Osteocyte (in vitro differentiated cells): ENCODE results near the gene KISS1. TPM values are rescaled to one million over a fixed set of nuclear protein-coding genes. Genes with fewer than 3 reads are reported as not detected.
"Not testable (repeated sequence)": the region's sequence is repeated elsewhere in the genome, so short reads cannot be mapped to it uniquely, and the experiment has no call there.

Source experiments
- DNase-seq: peaks from one replicate; pipeline ENCODE4 v3.0.0; 2021; ENCODE audit warnings: mixed read lengths; ENCODE audit not compliant: unreplicated experiment; ENCODE audit errors: extremely low spot score
- H3K27ac Mint-ChIP-seq: one replicate; pipeline ENCODE4 v1.8.0; 2021; ENCODE audit warnings: mild to moderate bottlenecking, mixed read lengths; ENCODE audit not compliant: unreplicated experiment
- H3K27me3 Mint-ChIP-seq: one replicate; pipeline ENCODE4 v1.8.0; 2021; ENCODE audit warnings: mixed read lengths; ENCODE audit not compliant: unreplicated experiment
- H3K36me3 Mint-ChIP-seq: one replicate; pipeline ENCODE4 v1.8.0; 2021; ENCODE audit warnings: mixed read lengths; ENCODE audit not compliant: unreplicated experiment
- H3K4me1 Mint-ChIP-seq: one replicate; pipeline ENCODE4 v1.8.0; 2021; ENCODE audit warnings: mixed read lengths; ENCODE audit not compliant: unreplicated experiment
- H3K4me3 Mint-ChIP-seq: one replicate; pipeline ENCODE4 v1.8.0; 2021; ENCODE audit warnings: mild to moderate bottlenecking, moderate library complexity, mixed read lengths; ENCODE audit not compliant: unreplicated experiment
- H3K9me3 Mint-ChIP-seq: one replicate; pipeline ENCODE4 v1.8.0; 2021; ENCODE audit warnings: mixed read lengths; ENCODE audit not compliant: unreplicated experiment
- long read RNA-seq: library from polyadenylated mRNA; unstranded; transcript quantifications from one replicate; pipeline ENCODE4 v2.0.0, GENCODE V29; 2021
- total RNA-seq: library from RNA; stranded (reverse); gene quantifications from 2 replicates; pipeline ENCODE4 v1.2.1, GENCODE V29; 2021
- TF ChIP-seq, protein P1 (sequence below): fragments of 200-600 bp; sonication (generic); IDR thresholded peaks from 2 replicates; pipeline ENCODE4 v1.5.0; 2021; ENCODE audit warnings: antibody characterized with exemption, mild to moderate bottlenecking, moderate library complexity

KISS1 gene, protein sequence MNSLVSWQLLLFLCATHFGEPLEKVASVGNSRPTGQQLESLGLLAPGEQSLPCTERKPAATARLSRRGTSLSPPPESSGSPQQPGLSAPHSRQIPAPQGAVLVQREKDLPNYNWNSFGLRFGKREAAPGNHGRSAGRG
- not detected in 2 replicates for total RNA-seq
- long read RNA-seq = 0 reads

DNA sequence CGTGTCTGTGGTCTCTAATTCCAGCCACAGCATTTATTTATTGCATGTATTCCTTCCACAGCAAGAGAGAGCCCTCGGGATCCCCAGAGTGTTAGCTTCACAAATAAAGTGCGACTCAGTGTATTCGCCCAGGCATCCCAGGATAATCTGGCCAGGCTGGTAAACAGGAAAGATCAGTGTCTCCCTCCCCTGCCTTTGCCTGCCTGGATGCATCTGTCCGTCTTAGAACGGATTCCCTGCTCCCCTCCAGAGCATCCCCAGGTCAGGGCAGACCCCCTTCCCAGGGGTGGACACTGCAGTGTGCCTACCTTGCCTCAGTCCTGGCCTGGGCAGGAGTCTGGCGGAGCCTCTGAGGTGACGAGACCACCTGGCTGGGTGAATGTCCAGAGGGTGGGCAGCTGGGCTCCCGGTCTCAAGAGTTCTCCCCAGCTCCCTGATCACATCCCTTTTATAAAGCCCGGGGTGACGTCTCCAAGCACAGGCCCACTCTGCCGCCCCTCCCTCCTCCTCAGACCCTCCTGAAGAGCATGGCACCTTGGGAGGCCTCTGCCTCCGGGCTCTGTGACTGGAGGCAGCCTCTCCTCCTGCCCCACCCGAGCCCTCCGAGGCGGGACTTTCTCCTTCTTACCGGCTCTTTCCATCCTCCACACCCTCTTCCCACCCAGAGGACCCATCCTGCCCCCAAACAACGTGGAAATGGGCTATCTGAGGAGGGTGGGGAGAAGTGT lies at the start of gene KISS1:
Gene KISS1 (minus strand): TSS at position 424 of the 728 bp plus-strand sequence. CDS start 3,615 bp downstream, outside the sequence.
- no peak within 1 kb of the TSS for H3K4me3 Mint-ChIP-seq
- H3K4me1 Mint-ChIP-seq = peaks cover 11% of the 10 kb centered on the region
- no peak for DNase-seq
- H3K36me3 Mint-ChIP-seq = no peaks in the 10 kb centered on the region
- H3K27ac Mint-ChIP-seq = no peak within 1 kb of the TSS
- peaks cover 19% of the 10 kb centered on the region for H3K27me3 Mint-ChIP-seq
- TF ChIP-seq, protein P1, sequence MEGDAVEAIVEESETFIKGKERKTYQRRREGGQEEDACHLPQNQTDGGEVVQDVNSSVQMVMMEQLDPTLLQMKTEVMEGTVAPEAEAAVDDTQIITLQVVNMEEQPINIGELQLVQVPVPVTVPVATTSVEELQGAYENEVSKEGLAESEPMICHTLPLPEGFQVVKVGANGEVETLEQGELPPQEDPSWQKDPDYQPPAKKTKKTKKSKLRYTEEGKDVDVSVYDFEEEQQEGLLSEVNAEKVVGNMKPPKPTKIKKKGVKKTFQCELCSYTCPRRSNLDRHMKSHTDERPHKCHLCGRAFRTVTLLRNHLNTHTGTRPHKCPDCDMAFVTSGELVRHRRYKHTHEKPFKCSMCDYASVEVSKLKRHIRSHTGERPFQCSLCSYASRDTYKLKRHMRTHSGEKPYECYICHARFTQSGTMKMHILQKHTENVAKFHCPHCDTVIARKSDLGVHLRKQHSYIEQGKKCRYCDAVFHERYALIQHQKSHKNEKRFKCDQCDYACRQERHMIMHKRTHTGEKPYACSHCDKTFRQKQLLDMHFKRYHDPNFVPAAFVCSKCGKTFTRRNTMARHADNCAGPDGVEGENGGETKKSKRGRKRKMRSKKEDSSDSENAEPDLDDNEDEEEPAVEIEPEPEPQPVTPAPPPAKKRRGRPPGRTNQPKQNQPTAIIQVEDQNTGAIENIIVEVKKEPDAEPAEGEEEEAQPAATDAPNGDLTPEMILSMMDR = no peak
- H3K9me3 Mint-ChIP-seq = no peaks in the 10 kb centered on the region

DNA sequence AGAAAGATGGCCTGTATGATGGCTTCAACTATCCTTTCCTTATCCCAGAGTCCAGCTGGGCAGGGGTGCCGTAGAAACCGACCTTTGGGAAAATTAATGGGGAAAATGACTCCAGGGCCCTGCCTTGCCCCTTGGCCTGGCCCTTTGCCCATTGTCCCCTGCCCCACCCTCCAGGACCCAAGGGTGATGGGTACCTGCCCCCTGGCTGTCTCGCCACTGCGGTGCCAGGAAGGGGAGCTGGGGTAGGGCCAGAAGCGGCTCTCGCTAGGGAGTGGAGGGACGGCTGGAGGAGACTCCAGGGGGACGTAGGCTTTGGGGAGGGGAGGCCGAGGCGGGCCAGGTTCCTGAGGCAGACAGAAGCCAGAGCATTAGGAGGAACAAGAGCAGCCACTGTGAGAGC lies 46.6 kb upstream of the KISS1 start:
- no peaks in the 10 kb centered on the region for H3K9me3 Mint-ChIP-seq
- no peak for DNase-seq
- no peaks in the 10 kb centered on the region for H3K4me1 Mint-ChIP-seq
- H3K36me3 Mint-ChIP-seq = no peaks in the 10 kb centered on the region
- TF ChIP-seq, protein P1 = no peak
- no peak overlapping the region for H3K27ac Mint-ChIP-seq
- H3K27me3 Mint-ChIP-seq = peaks cover 31% of the 10 kb centered on the region
- no peak overlapping the region for H3K4me3 Mint-ChIP-seq

DNA sequence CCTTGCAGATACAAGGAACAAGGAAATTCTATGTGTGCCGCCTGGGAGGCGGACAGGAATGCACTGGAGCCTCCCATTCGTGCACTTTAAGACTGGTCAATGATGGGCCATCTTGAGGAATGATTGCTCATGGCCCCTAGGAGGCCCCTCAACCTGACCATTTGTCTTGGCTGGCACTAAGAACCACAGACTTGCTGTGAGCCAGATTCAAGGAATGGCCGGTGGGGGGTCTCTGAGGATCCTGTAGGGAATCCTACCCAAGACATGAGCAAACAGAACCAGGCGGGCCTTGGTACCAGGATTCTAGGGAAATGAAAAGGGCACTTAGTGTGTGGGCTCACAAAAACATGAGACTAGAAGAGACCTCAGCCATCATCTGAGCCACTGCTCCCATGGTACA lies 45.6 kb upstream of the KISS1 start:
- H3K9me3 Mint-ChIP-seq = no peaks in the 10 kb centered on the region
- peaks cover 21% of the 10 kb centered on the region for H3K27me3 Mint-ChIP-seq
- no peak overlapping the region for H3K27ac Mint-ChIP-seq
- H3K4me1 Mint-ChIP-seq = no peaks in the 10 kb centered on the region
- no peak overlapping the region for H3K4me3 Mint-ChIP-seq
- TF ChIP-seq, protein P1 = no peak
- H3K36me3 Mint-ChIP-seq = no peaks in the 10 kb centered on the region
- DNase-seq = no peak

DNA sequence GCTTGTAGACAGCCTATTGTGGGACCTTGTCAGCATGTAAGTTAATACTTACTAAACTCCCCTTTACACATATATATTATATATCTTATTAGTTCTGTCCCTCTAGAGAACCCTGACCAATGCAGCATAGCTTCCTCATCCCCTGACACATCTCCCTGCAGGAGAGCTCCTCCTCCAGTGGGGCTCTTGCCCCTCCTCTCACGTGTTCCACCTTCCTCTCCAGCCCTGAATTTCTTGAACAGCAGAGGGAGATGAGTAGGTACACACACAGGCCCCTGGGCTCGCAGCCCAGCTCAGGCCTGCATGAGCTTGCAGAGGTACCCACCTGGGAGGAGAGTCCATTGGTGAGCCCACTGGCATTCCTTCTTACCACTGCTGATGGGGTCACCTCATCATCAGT lies 44.8 kb upstream of the KISS1 start:
- TF ChIP-seq, protein P1 = no peak
- Mint-ChIP-seq H3K9me3 (peaks cover 4% of the 10 kb centered on the region), H3K27me3 (peaks cover 16% of the 10 kb centered on the region), H3K4me3 (no peak overlapping the region), H3K4me1 (no peaks in the 10 kb centered on the region), H3K27ac (no peak overlapping the region), H3K36me3 (no peaks in the 10 kb centered on the region)
- no peak for DNase-seq

DNA sequence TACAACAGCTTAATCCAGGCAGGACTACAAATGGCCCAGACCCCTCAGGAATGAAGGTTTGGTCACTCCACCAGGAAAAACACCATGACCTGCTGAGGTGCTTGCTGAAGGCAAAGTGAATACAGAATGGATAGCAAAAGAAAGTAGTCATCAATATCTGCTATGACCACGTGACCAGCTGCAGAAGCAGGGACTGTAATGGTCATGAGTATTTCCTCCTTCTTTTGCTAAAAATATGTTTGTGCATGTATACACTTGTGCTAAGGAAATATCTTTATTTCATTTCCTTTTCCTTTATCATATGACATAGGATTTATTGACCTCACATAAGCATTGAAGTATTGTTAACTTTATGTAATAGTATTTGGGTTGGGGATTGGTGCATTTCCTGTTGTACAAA lies 43.9 kb upstream of the KISS1 start:
- Mint-ChIP-seq H3K4me1 (no peaks in the 10 kb centered on the region), H3K9me3 (peaks cover 8% of the 10 kb centered on the region), H3K4me3 (no peak overlapping the region), H3K27me3 (peaks cover 19% of the 10 kb centered on the region), H3K36me3 (no peaks in the 10 kb centered on the region), H3K27ac (no peak overlapping the region)
- TF ChIP-seq, protein P1 = no peak
- no peak for DNase-seq

DNA sequence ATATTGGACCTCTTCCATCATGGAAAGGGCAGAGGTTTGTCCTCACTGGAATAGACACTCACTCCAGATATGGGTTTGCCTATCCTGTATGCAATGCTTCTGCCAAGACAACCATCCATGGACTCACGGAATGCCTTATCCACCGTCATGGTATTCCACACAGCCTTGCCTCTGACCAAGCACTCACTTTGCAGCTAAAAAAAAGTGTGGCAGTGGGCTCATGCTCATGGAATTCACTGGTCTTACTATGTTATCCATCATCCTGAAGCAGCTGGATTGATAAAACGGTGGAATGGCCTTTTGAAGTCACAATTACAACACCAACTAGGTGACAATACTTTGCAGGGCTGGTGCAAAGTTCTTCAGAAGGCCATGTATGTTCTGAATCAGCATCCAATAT lies 43.1 kb upstream of the KISS1 start:
- not testable (repeated sequence) for H3K4me3 Mint-ChIP-seq, DNase-seq, H3K9me3 Mint-ChIP-seq, H3K4me1 Mint-ChIP-seq, H3K27ac Mint-ChIP-seq, H3K36me3 Mint-ChIP-seq
- peaks cover 21% of the 10 kb centered on the region for H3K27me3 Mint-ChIP-seq

DNA sequence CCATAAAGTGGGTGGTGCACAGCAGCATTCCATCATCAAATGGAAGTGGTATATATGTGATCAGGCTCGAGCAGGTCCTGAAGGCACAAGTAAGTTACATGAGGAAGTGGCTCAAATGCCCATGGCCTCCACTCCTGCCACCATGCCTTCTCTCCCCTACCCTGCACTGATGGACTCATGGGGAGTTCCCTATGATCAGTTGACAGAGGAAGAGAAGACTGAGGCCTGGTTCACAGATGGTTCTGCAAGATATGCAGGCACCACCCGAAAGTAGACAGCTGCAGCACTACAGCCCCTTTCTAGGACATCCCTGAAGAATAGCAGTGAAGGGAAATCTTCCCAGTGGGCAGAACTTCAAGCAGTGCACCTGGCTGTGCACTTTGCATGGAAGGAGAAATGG lies 42.2 kb upstream of the KISS1 start:
- peaks cover 21% of the 10 kb centered on the region for H3K27me3 Mint-ChIP-seq
- DNase-seq, H3K4me3 Mint-ChIP-seq, H3K9me3 Mint-ChIP-seq, H3K27ac Mint-ChIP-seq, H3K36me3 Mint-ChIP-seq, H3K4me1 Mint-ChIP-seq: not testable (repeated sequence)
